Measurements from ENCODE around the gene SYNJ1. TPM values are rescaled to one million over a fixed set of nuclear protein-coding genes. Genes with fewer than 3 reads are reported as not detected.

The SYNJ1 gene
- total and polyA plus RNA-seq, 2 of the 13 experiments (the other 11 are each of a cell fraction or from before 2014, with no cell fraction given): 2.0 to 2.7 TPM

- WGBS (ENCODE audit: low lambda C conversion rate): 95% methylated on average over 1 of the region's 1 CpG
- POLR2A ChIA-PET: no interaction called here
- H3K4me1 ChIP-seq (ENCODE audit: insufficient read depth, low read length): peaks cover 42% of the 10 kb centered on the region
- peaks cover 43% of the 10 kb centered on the region for H3K79me2 ChIP-seq (ENCODE audit: insufficient read depth, low read length)
- DNase-seq (ENCODE audit: low spot score): no peak
- H2AFZ ChIP-seq (ENCODE audit: low read length): no peak overlapping the region
- TF ChIP-seq LRRFIP1 (CRISPR knock-in tag; conservative IDR thresholded peaks at IDR 0.05): no peak
- H3K36me3 ChIP-seq (replicated peaks in 1 of 2; ENCODE audit: control insufficient read depth in 1 of 2, insufficient read depth in 2 of 2, low read length in 2 of 2): peaks cover 18 to 67% of the 10 kb centered on the region in 2 experiments
- H3K9me3 ChIP-seq (ENCODE audit: low read length): no peaks in the 10 kb centered on the region
- CTCF ChIA-PET (ENCODE audit: low intra/inter-chr PET ratio, low total read pairs): no interaction called here
- no peak overlapping the region for H3K9ac ChIP-seq (ENCODE audit: insufficient read depth, low read depth, low read length)
- ATAC-seq: no peak
- H3K27ac ChIP-seq (ENCODE audit: extremely low read length, insufficient read depth, low read length): no peak overlapping the region
- no peak for FAIRE-seq
- in situ Hi-C loops (cut with HindIII; ENCODE audit: extremely low pct_ligation_motif_present, low pct_unique_long_range_greater_than_20kb): no loop called here
- H3K27me3 ChIP-seq (ENCODE audit: control insufficient read depth in 1 of 2, insufficient read depth in 2 of 2, low read length in 2 of 2): no peaks in the 10 kb centered on the region
- peaks cover 18% of the 10 kb centered on the region for H4K20me1 ChIP-seq (ENCODE audit: insufficient read depth, low read length)
- no TSS peak for BruUV-seq (replicated peaks)
- no peak overlapping the region for H3K4me3 ChIP-seq (replicated peaks in 1 of 3; ENCODE audit: insufficient read depth in 1 of 3, low read depth in 2 of 3, low read length in 3 of 3)
- H3K4me2 ChIP-seq (ENCODE audit: low read depth, low read length): no peak overlapping the region
- intact Hi-C loops (cut with micrococcal nuclease; ENCODE audit: unreplicated experiment): no loop called here
Observed at GRCh38 chr21:32764186-32764585, 36.4 kb upstream of the SYNJ1 start.

GRCh38 chr21:32757804-32758203 lies 30.0 kb upstream of the SYNJ1 start:
- no peaks in the 10 kb centered on the region for H3K79me2 ChIP-seq (ENCODE audit: insufficient read depth, low read length)
- WGBS (ENCODE audit: low lambda C conversion rate): 100% methylated on average over 1 of the region's 1 CpG
- BruUV-seq (replicated peaks): no TSS peak
- in situ Hi-C loops (cut with HindIII; ENCODE audit: extremely low pct_ligation_motif_present, low pct_unique_long_range_greater_than_20kb) (no loop called here), intact Hi-C loops (cut with micrococcal nuclease; ENCODE audit: unreplicated experiment) (no loop called here)
- H3K4me1 ChIP-seq (ENCODE audit: insufficient read depth, low read length): no peaks in the 10 kb centered on the region
- no peak overlapping the region for H2AFZ ChIP-seq (ENCODE audit: low read length)
- DNase-seq (ENCODE audit: low spot score) (no peak), FAIRE-seq (no peak), ATAC-seq (no peak)
- peaks cover 16 to 71% of the 10 kb centered on the region in 2 experiments for H3K36me3 ChIP-seq (replicated peaks in 1 of 2; ENCODE audit: control insufficient read depth in 1 of 2, insufficient read depth in 2 of 2, low read length in 2 of 2)
- H3K9me3 ChIP-seq (ENCODE audit: low read length): no peaks in the 10 kb centered on the region
- H4K20me1 ChIP-seq (ENCODE audit: insufficient read depth, low read length): 0 out of 2 replicates have a peak, but pooled peaks cover 4% of the 10 kb centered on the region
- ChIA-PET POLR2A (interaction anchor here (3.7 kb wide), 1 partner anchor 14 kb away, joined by 14 read pairs; the partner anchor contains the start of gene PAXBP1), CTCF (ENCODE audit: low intra/inter-chr PET ratio, low total read pairs) (no interaction called here)
- no peak overlapping the region for H3K4me2 ChIP-seq (ENCODE audit: low read depth, low read length)
- no peak overlapping the region for H3K9ac ChIP-seq (ENCODE audit: insufficient read depth, low read depth, low read length)
- H3K4me3 ChIP-seq (replicated peaks in 1 of 3; ENCODE audit: insufficient read depth in 1 of 3, low read depth in 2 of 3, low read length in 3 of 3): no peak overlapping the region
- H3K27ac ChIP-seq (ENCODE audit: extremely low read length, insufficient read depth, low read length): no peak overlapping the region
- H3K27me3 ChIP-seq (ENCODE audit: control insufficient read depth in 1 of 2, insufficient read depth in 2 of 2, low read length in 2 of 2): no peaks in the 10 kb centered on the region
- TF ChIP-seq ZNF766 (CRISPR knock-in tag; IDR thresholded peaks at IDR 0.05; ENCODE audit: borderline replicate concordance) (no peak), CCDC6 (CRISPR knock-in tag; IDR thresholded peaks at IDR 0.05) (no peak), THAP11 (CRISPR knock-in tag; IDR thresholded peaks at IDR 0.05) (no peak), ZBTB33 (CRISPR knock-in tag; IDR thresholded peaks at IDR 0.05) (no peak), ZNF546 (CRISPR knock-in tag; conservative IDR thresholded peaks at IDR 0.05) (no peak), RARG (CRISPR knock-in tag; IDR thresholded peaks at IDR 0.05; ENCODE audit: low read depth) (no peak), KAT8 (CRISPR knock-in tag; IDR thresholded peaks at IDR 0.05) (no peak), ZNF468 (CRISPR knock-in tag; IDR thresholded peaks at IDR 0.05) (no peak), ZNF20 (CRISPR knock-in tag; IDR thresholded peaks at IDR 0.05) (no peak), ZFP41 (CRISPR knock-in tag; IDR thresholded peaks at IDR 0.05; ENCODE audit: borderline replicate concordance) (no peak), SKIL (CRISPR knock-in tag; IDR thresholded peaks at IDR 0.05; ENCODE audit: borderline replicate concordance) (no peak), ZNF326 (CRISPR knock-in tag; IDR thresholded peaks at IDR 0.05; ENCODE audit: borderline replicate concordance) (no peak)
